WI38 (cell line): ENCODE results near the gene DEAF1.
"Not testable (repeated sequence)": the region's sequence is repeated elsewhere in the genome, so short reads cannot be mapped to it uniquely, and the experiment has no call there.

Experiments
- H3K4me3 ChIP-seq: 2 replicates; pipeline ENCODE4 v1.5.1; 2011; ENCODE audit warnings: low read depth, mild to moderate bottlenecking, control low read depth, low read length
- CTCF ChIP-seq: IDR thresholded peaks from 2 replicates; pipeline ENCODE4 v1.5.1; 2012; ENCODE audit warnings: low read depth, mild to moderate bottlenecking, control low read depth, low read length

The DEAF1 gene

GRCh38 chr11:691710-692590, 3.1 kb downstream of the DEAF1 start:
- TF ChIP-seq CTCF: no peak
- no peak overlapping the region for H3K4me3 ChIP-seq

DNA sequence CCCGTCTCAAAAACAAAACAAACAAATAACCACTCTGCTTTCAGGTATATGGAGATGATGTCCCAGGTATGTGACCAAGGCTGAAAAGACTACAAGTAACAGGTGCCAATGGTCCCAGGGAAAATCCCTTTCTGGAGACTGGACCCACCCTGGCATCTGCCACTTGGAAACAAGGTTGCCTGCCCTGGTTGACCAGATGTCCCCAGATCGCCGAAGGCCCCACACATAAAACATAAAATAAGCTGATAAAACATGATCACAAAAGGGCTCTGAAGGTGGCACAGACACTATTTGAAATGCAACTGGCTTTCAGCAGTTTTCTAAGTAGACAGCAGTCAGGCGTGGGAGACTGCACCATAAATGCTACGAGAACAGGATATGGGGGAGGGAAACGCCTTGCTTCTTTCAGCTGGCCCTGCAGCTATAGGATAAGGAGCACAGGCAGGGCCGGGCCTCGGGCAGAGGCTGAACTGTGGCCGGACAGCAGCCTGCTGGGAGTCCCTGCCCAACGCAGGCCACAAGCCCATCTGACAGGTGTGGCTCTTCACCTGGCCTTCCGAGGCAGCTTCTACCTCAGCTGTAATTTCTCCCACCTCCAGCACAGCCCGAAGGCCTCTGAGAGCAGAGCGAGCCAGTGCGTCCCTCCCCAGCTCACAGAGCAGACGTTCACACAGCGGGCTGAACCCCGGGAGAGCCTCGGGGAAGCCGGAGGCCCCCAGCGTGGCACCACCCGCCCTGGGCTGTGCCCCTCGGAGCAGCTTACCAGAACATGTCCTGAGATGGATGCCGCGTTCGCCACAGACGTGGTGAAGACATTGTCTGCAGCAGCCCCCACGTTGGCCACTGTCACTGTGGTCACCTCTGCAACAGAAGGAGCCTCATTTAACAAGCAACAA, 4.0 kb downstream of the DEAF1 start:
- no peak overlapping the region for H3K4me3 ChIP-seq
- no peak for TF ChIP-seq CTCF

GRCh38 chr11:690244-690643, 4.8 kb downstream of the DEAF1 start:
- not testable (repeated sequence) for H3K4me3 ChIP-seq

DNA sequence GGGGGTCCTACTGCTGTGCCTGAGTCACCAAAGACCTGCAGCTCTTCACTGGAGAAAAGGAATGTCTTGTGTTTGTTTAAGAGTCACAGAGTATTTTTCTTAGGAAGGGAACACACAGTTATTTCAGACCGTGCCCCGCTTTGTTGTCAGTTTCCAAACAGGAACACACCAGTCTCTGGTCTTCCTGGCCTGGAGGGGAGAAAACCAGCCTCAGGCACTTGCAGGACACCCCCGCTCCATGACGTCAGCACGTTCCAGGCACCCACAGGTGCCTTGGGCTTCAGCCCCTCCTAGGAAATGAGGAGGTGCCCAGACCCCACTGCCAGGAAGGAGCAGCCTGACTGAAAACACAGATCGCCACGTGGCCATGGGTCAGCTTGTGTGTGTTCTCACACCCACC, 5.4 kb downstream of the DEAF1 start:
- no peak for TF ChIP-seq CTCF
- no peak overlapping the region for H3K4me3 ChIP-seq

DNA sequence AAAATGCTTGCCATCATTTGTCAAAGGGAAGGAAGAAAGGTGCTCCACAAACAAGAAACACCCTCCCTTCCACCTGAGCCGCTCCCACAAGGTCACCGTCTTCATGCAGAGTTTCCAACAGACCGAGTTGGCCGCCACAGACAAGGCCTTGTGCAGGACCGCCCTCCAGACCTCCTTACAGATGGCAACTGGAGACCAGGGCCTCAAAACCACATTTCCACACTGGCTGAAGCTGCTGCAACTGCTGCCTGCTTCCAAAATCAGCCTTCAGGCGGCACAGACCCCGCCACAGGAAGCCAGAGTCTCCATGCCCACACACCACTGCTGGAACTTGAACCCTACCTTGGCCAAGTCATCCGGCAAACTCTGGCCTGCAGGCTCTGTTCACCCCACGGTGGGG, 6.3 kb downstream of the DEAF1 start:
- no peak overlapping the region for H3K4me3 ChIP-seq
- no peak for TF ChIP-seq CTCF

DNA sequence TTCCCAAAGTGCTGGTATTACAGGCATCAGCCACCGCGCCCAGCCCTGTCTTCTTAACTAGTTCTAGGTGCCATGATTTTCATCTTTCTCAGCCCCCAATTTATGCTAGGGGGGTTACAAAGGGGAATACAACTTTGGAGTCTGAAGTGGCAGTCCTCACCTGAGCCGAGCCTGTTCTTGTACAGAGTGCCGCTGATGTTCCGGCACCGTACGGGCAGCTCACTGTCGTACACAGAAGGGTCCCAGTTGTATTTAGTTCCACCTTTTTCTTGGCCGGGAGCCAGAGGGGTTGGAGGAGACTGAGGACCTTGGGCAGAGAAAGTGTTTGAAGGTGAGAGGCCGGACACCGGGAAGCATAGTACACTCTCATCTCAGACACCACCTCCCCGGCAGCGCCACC, 7.3 kb downstream of the DEAF1 start:
- TF ChIP-seq CTCF: no peak
- H3K4me3 ChIP-seq: no peak overlapping the region

DNA sequence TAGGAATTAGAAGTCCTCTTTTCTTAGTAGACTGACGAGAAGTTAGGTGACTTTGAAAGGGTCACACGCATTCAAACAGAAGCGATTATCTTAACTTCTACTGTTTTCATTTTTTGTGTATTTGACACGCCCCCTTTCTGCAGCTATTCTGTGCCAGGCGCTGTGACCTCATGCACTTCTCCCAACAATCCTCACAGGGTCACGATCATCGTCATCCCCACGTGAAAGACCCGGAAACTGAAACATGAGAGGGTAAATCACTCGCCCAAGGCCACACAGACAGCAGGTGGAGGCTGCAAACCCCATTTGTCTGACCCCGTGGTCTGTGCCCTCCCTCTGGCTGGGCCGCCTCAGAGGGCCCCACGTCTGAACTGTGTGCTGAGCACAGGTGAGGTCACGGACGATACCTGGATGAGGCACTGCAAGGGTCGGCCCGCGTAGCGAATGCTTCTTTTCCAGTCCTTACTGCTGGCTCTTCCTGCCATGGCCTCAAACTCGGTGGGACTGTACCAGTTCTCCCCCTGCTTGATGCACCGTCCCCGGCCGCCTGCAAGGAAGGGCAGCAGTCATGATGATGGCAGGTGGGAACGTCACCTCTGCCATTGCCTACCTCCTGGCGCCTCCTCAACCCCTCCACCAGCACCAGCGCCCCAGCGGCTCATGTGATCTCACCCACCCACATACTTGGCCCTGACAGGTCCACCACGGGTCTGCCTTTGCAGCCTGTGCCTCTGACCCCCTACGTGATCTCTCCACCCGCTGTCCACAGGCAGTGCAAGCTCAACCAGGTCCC, 8.4 kb downstream of the DEAF1 start:
- TF ChIP-seq CTCF: no peak
- H3K4me3 ChIP-seq: no peak overlapping the region
